ENCODE results near the gene HS3ST4. TPM values are rescaled to one million over a fixed set of nuclear protein-coding genes. Genes with fewer than 3 reads are reported as not detected.

The HS3ST4 gene
- total and polyA plus RNA-seq, 2 of the 4 experiments (the other 2 are of a cell fraction) = not detected

- no peak for ATAC-seq (ENCODE audit: low read depth)
- no peak overlapping the region for H3K27ac ChIP-seq (ENCODE audit: insufficient read depth, low read length)
- no peak overlapping the region for H3K4me3 ChIP-seq (ENCODE audit: insufficient read depth, low read depth, low read length)
- CTCF ChIA-PET = no interaction called here
- TF ChIP-seq FOS (IDR thresholded peaks at IDR 0.05; ENCODE audit: low read depth, low read length) = no peak
- TF ChIP-seq RFX5 (IDR thresholded peaks at IDR 0.05; ENCODE audit: low read depth, low read length) = no peak
- intact Hi-C loops (cut with micrococcal nuclease) (no loop called here), dilution Hi-C loops (cut with HindIII; ENCODE audit: low sequenced_read_pairs, unreplicated experiment) (no loop called here), in situ Hi-C loops (cut with MboI; ENCODE audit: low sequenced_read_pairs) (no loop called here)
- no peak overlapping the region for H3K23ac ChIP-seq (ENCODE audit: low read depth, low read length)
- H2AFZ ChIP-seq (replicated peaks; ENCODE audit: low read length, poor library complexity) = no peak overlapping the region
- no peak overlapping the region for H4K91ac ChIP-seq (ENCODE audit: insufficient read depth, low read depth, low read length)
- no peaks in the 10 kb centered on the region for H4K20me1 ChIP-seq (ENCODE audit: insufficient read depth, low read length)
- H4K8ac ChIP-seq (ENCODE audit: low read depth in 2 of 2, low read length in 2 of 2) = no peak overlapping the region
- H4K5ac ChIP-seq (ENCODE audit: low read depth, low read length) = no peak overlapping the region
- no peaks in the 10 kb centered on the region for H3K27me3 ChIP-seq (ENCODE audit: control insufficient read depth, insufficient read depth, low read length)
- H3K9ac ChIP-seq (ENCODE audit: low read depth, low read length) = no peak overlapping the region
- no peak overlapping the region for H2BK5ac ChIP-seq (ENCODE audit: low read depth, low read length, poor library complexity, severe bottlenecking)
- no peak overlapping the region for H2AK9ac ChIP-seq (replicated peaks; ENCODE audit: low read depth, low read length, poor library complexity)
- H3K79me1 ChIP-seq (ENCODE audit: low read depth in 1 of 2, low read length in 2 of 2) = no peaks in the 10 kb centered on the region
- H3K14ac ChIP-seq (replicated peaks; ENCODE audit: low read depth, low read length) = no peak overlapping the region
- no peak overlapping the region for H3K18ac ChIP-seq (ENCODE audit: low read depth, low read length)
- H3K4me2 ChIP-seq (ENCODE audit: low read depth, low read length) = no peak overlapping the region
- no TSS peak for BruUV-seq (replicated peaks)
- H3K9me3 ChIP-seq (ENCODE audit: control insufficient read depth, insufficient read depth, low read length) = peaks cover 15% of the 10 kb centered on the region
- no peaks in the 10 kb centered on the region for H3K4me1 ChIP-seq (ENCODE audit: control insufficient read depth, insufficient read depth, low read length)
- H3K4ac ChIP-seq (ENCODE audit: low read depth, low read length) = no peak overlapping the region
- no peak overlapping the region for H2BK120ac ChIP-seq (ENCODE audit: low read depth, low read length)
- no peak overlapping the region for H2AK5ac ChIP-seq (ENCODE audit: low read depth, low read length)
- H2BK20ac ChIP-seq (ENCODE audit: low read depth, low read length) = no peak overlapping the region
- no peak overlapping the region for H2BK15ac ChIP-seq (ENCODE audit: low read depth, low read length)
- no peak overlapping the region for H3K56ac ChIP-seq (ENCODE audit: extremely low read depth, insufficient read depth, low read length)
- no peaks in the 10 kb centered on the region for H3K36me3 ChIP-seq (ENCODE audit: control insufficient read depth, insufficient read depth, low read length)
- no peak for DNase-seq
- POLR2A ChIA-PET (ENCODE audit: unreplicated experiment) = no interaction called here
- WGBS, 2 experiments (ENCODE audit: extremely low coverage in 2 of 2, insufficient read length in 1 of 2) = no CpG with 5 or more reads among the region's 3 CpGs
- H3K9me1 ChIP-seq (ENCODE audit: insufficient read depth, low read length) = no peaks in the 10 kb centered on the region
Observed at GRCh38 chr16:26118575-26118974, 426.8 kb downstream of the HS3ST4 start.

Data from IMR-90 (cell line).